ENCODE results near the gene MYO7A. TPM values are rescaled to one million over a fixed set of nuclear protein-coding genes. Genes with fewer than 3 reads are reported as not detected.

Gene MYO7A
- total RNA-seq, 1 experiment from 2014 or later: 0.26 TPM

- no peaks in the 10 kb centered on the region for H3K36me3 Mint-ChIP-seq (ENCODE audit: insufficient read depth, unreplicated experiment)
- ChIA-PET POLR2A (no interaction called here), CTCF (interaction anchor here (0.6 to 1.8 kb wide), 2 partner anchors 10 to 17 kb away, joined by 3 to 4 read pairs; no protein-coding TSS in a partner anchor)
- no peak for DNase-seq (ENCODE audit: unreplicated experiment)
- H3K4me1 Mint-ChIP-seq (ENCODE audit: insufficient read depth, unreplicated experiment): no peaks in the 10 kb centered on the region
- intact Hi-C loops (cut with micrococcal nuclease): no loop called here
- no peaks in the 10 kb centered on the region for H3K9me3 Mint-ChIP-seq (ENCODE audit: unreplicated experiment)
- TF ChIP-seq CTCF (IDR thresholded peaks at IDR 0.05; ENCODE audit: unreplicated experiment): no peak
- H3K27ac Mint-ChIP-seq (ENCODE audit: low read depth, unreplicated experiment): no peak overlapping the region
- no TSS peak for BruUV-seq (replicated peaks)
- H3K4me3 Mint-ChIP-seq (ENCODE audit: unreplicated experiment): no peak overlapping the region
- H3K27me3 Mint-ChIP-seq (ENCODE audit: insufficient read depth, unreplicated experiment): no peaks in the 10 kb centered on the region
Measured at GRCh38 chr11:77136784-77137420, 8.9 kb downstream of the MYO7A start.

GRCh38 chr11:77137421-77137820 lies 9.4 kb downstream of the MYO7A start:
- POLR2A ChIA-PET: no interaction called here
- no peaks in the 10 kb centered on the region for H3K27me3 Mint-ChIP-seq (ENCODE audit: insufficient read depth, unreplicated experiment)
- DNase-seq (ENCODE audit: unreplicated experiment): no peak
- BruUV-seq (replicated peaks): no TSS peak
- TF ChIP-seq CTCF (IDR thresholded peaks at IDR 0.05; ENCODE audit: unreplicated experiment): no peak
- H3K4me3 Mint-ChIP-seq (ENCODE audit: unreplicated experiment): no peak overlapping the region
- CTCF ChIA-PET: interaction anchor here (1.8 kb wide), 1 partner anchor 10 kb away, joined by 4 read pairs; no protein-coding TSS in a partner anchor
- H3K27ac Mint-ChIP-seq (ENCODE audit: low read depth, unreplicated experiment): no peak overlapping the region
- H3K36me3 Mint-ChIP-seq (ENCODE audit: insufficient read depth, unreplicated experiment): no peaks in the 10 kb centered on the region
- intact Hi-C loops (cut with micrococcal nuclease): no loop called here
- no peaks in the 10 kb centered on the region for H3K4me1 Mint-ChIP-seq (ENCODE audit: insufficient read depth, unreplicated experiment)
- H3K9me3 Mint-ChIP-seq (ENCODE audit: unreplicated experiment): no peaks in the 10 kb centered on the region

GRCh38 chr11:77138106-77138649 lies 10.1 kb downstream of the MYO7A start:
- ChIA-PET CTCF (interaction anchor here (5.9 kb wide), 1 partner anchor 10 kb away, joined by 34 read pairs; the partner anchor contains the start of gene MYO7A), POLR2A (no interaction called here)
- H3K9me3 Mint-ChIP-seq (ENCODE audit: unreplicated experiment): no peaks in the 10 kb centered on the region
- no peak overlapping the region for H3K4me3 Mint-ChIP-seq (ENCODE audit: unreplicated experiment)
- no TSS peak for BruUV-seq (replicated peaks)
- intact Hi-C loops (cut with micrococcal nuclease): no loop called here
- H3K27ac Mint-ChIP-seq (ENCODE audit: low read depth, unreplicated experiment): no peak overlapping the region
- H3K27me3 Mint-ChIP-seq (ENCODE audit: insufficient read depth, unreplicated experiment): no peaks in the 10 kb centered on the region
- H3K36me3 Mint-ChIP-seq (ENCODE audit: insufficient read depth, unreplicated experiment): no peaks in the 10 kb centered on the region
- no peak for DNase-seq (ENCODE audit: unreplicated experiment)
- H3K4me1 Mint-ChIP-seq (ENCODE audit: insufficient read depth, unreplicated experiment): no peaks in the 10 kb centered on the region
- no peak for TF ChIP-seq CTCF (IDR thresholded peaks at IDR 0.05; ENCODE audit: unreplicated experiment)

- ChIA-PET POLR2A (no interaction called here), CTCF (interaction anchor here (1.2 to 5.9 kb wide), 2 partner anchors 11 to 417 kb away, joined by 4 to 34 read pairs; partner anchors contain the start of gene MYO7A)
- intact Hi-C loops (cut with micrococcal nuclease): no loop called here
- BruUV-seq (replicated peaks): no TSS peak
- Mint-ChIP-seq H3K27me3 (ENCODE audit: insufficient read depth, unreplicated experiment) (no peaks in the 10 kb centered on the region), H3K27ac (ENCODE audit: low read depth, unreplicated experiment) (no peak overlapping the region), H3K36me3 (ENCODE audit: insufficient read depth, unreplicated experiment) (no peaks in the 10 kb centered on the region), H3K4me1 (ENCODE audit: insufficient read depth, unreplicated experiment) (no peaks in the 10 kb centered on the region), H3K4me3 (ENCODE audit: unreplicated experiment) (no peak overlapping the region), H3K9me3 (ENCODE audit: unreplicated experiment) (no peaks in the 10 kb centered on the region)
- DNase-seq (ENCODE audit: unreplicated experiment): no peak
- TF ChIP-seq CTCF (IDR thresholded peaks at IDR 0.05; ENCODE audit: unreplicated experiment): no peak
Measured at GRCh38 chr11:77139201-77139600, 11.2 kb downstream of the MYO7A start.

Data from MCF 10A (cell line).